TTC549 (cell line): ENCODE data around the gene LEKR1.

ENCODE experiments used
- FAIRE-seq: peaks from 2 replicates; lab custom pipeline; 2012; peaks lifted over from hg19 to GRCh38; lab: Jason Lieb, UNC

Gene LEKR1

DNA sequence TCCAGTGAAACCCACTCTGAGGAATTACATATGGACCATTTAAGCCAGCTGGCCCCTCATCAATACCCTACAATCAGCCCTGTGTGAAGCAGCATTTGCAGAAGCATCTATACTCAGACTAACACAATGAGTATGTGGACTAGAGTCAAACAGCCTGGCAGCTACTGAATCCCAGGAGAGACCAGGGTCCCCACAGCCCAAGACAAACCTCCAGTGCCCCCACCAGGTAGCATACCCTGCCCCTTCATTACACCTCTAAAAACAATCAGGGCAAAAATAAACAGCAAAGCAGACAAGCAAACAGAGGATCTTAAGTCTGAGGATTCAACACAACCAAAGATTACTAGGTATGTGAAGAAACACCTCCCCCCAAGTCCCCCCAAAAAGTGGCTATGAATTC lies 157.4 kb downstream of the LEKR1 start:
- no peak for FAIRE-seq

GRCh38 chr3:156985711-156986110 lies 159.6 kb downstream of the LEKR1 start:
- no peak for FAIRE-seq

GRCh38 chr3:156987946-156988345 lies 161.8 kb downstream of the LEKR1 start:
- FAIRE-seq, result no peak

GRCh38 chr3:156997351-156997750 lies 171.2 kb downstream of the LEKR1 start:
- no peak for FAIRE-seq

- FAIRE-seq, result no peak
Measured at GRCh38 chr3:157001221-157001957, 175.2 kb downstream of the LEKR1 start.

DNA sequence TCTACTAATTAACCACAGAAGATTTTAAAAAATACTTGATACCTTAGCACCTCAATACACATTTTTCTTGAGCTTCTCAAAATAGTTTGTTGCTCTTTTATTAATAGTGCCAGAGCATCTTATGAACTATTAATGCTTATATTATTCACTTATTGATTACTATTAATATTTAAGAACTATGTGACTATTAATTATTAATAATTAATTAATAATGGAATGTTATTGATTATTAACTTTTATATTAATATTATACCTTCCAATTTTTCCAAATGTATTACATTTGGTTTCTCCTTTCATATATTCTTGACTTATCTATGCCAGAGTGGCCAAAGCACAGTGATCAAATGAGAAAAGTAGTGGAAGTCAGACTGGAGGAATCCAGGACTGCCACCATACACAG lies 195.5 kb downstream of the LEKR1 start:
- FAIRE-seq, result no peak

DNA sequence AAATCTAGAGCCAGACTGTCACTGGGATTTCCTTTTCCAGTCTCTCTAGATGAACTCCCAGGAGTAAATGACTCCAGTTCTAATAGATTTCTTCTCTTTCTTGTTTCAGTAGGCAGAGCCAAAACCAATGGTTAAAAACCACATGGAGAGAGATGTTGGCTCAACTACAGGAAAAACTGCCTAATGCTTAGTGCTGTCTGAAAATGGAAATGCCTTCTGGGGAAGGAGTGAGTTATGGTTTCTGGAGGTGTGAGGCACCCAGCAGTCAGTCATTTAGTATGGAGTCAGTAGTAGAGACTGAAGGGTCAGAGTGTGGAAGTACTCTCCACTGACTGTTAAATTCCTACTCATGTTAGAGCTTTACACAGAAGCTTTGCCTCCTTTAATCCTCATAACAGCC lies 197.1 kb downstream of the LEKR1 start:
- no peak for FAIRE-seq

DNA sequence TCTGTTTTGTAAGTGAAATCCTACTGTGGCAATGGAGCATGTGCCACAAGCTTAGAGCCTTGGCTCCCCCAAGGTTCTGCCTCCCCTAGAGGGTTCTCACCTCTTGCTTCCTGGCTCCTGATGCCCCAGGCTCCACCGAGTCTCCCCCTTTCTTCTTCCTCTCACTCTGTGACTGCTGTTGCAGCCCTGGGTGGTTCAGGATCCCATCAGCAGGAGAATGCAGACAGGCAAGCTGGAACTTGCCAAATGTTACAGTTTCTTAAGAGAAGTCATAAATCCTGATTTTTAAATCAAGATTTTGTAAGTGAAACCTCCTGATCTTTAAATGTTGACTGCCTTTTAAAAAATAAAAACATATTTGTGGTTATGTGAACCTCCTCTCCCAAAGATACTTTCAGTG lies 199.9 kb downstream of the LEKR1 start:
- FAIRE-seq, result no peak

- no peak for FAIRE-seq
Measured at GRCh38 chr3:157027861-157028745, 201.9 kb downstream of the LEKR1 start.

- FAIRE-seq, result no peak
Measured at GRCh38 chr3:157029365-157029790, 203.2 kb downstream of the LEKR1 start.

DNA sequence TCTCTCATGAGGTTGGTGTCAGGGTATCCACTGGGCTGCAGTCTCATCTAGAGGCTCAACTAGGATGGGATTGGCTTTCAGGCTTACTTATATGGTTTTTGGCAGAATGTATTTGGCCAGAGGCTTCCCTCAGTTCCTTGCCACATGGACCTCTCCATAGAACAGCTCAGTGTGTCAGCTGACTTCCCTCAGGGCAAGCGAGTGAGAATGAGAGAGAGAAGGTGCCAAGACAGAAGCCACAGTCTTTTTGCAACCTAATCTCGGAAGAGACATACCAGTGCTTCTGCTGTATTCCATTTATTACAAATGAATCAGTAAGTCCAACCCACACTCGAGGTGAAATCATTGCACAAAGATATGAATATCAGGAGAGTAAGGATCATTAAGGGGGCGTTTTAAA lies 204.6 kb downstream of the LEKR1 start:
- no peak for FAIRE-seq

DNA sequence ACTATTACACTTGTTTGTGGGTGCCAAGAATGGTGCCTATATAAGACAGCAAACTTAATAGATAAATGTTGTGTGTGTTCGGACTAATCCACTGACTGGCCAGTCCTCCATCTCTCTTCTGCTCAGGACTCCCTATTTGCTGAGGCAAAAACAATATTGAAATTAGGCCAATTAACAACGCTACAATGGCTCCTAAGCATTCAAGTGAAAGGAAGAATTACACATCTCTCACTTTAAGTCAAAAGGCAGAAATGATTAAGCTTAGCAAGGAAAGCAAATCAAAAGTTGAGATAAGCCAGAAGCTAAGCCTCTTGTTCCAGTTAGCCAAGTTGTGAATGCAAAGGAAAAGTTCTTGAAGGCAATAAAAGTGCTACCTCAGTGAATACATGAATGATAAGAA lies 206.8 kb downstream of the LEKR1 start:
- no peak for FAIRE-seq

DNA sequence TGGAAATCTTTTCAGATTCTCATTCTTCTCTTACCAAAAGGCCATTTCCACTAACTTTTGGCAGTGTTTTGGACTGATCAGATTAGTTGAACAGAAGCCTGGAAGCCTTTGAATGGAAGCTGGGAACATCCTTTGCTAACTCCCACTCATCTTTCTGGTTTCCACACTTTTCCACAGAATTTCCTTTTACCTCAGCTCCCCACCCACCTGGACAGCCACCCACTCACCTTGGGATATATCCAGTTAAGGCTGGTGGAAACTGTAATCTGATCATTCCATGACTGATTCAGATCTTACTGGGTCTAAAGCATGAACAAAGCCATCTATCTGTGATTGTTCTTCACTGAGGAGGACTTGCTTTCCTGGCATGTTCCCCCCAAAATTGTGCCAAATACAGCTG lies 214.3 kb downstream of the LEKR1 start:
- no peak for FAIRE-seq

GRCh38 chr3:157042226-157042625 lies 216.1 kb downstream of the LEKR1 start:
- FAIRE-seq, result no peak

DNA sequence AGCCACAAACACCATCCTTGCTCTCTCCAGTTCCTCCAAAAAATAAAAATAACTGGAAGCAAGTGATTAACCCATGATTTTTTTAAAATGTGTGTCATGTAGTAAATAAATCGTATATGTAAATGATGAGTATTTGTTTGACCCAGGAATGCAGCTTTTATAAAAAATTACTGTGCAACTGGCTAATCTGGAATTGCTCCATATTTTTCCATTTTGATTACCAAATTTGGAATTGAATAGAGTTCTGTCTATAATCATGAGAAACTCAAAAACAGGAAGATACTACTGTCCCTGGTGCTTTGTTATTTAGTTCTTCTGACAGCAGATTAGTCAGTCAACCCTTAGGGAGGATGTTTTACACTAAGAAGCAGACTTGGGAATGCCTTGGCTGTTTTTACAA lies 217.6 kb downstream of the LEKR1 start:
- FAIRE-seq, result no peak

- no peak for FAIRE-seq
Measured at GRCh38 chr3:157045238-157045850, 219.2 kb downstream of the LEKR1 start.

DNA sequence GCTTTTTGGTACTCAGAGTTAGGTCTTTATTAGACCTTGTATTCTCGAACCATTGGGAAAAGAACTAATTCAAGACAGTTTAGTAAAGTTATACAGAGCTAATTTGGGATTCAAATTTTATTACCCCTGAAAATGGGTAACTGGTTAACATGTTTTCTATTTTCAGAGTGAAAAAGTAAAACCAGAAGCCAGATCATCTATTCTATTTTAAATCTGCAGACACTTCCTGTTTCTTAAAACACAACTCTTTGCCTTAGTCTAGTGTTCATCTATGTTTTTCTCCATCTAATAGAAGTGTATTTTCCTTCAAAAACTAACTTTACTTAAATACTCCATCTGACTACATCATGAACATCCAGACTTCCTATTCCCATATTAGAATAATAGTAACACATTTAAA lies 220.4 kb downstream of the LEKR1 start:
- FAIRE-seq, result no peak

- FAIRE-seq, result no peak
Measured at GRCh38 chr3:157051055-157051454, 224.9 kb downstream of the LEKR1 start.

GRCh38 chr3:157051591-157051990 lies 225.4 kb downstream of the LEKR1 start:
- FAIRE-seq, result no peak

GRCh38 chr3:157056035-157056434 lies 229.9 kb downstream of the LEKR1 start:
- FAIRE-seq, result no peak

DNA sequence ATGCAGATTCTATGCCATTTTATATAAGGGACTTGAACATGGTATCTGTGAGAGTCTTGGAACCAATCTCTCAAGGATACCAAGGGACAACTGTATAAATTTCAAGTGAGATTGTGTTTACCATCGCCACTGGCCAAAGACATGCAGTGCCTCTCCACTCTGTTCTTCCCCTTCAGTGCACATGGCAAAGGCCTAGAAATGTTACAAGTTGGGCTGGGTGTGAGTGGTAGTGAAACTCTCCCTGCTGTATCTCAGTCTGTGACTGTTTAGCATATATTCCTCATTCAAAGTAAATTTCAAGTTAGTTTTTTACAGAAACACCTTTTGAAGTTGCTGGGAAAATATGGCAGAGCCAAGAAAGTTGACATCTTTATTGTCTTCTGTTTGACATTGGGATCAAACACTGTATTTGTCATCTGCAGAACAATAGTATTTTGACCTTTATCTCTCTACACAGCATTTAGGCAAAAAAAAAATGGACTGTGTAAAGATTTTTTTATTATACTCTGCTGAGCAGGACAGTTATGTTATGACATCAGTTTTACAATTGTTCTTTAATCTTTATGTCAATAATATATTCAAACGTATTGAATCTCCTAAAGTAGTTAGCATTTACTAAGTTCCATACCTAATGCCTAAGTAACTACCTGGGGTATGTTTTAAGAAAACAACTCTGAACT lies 232.4 kb downstream of the LEKR1 start:
- FAIRE-seq, result no peak

DNA sequence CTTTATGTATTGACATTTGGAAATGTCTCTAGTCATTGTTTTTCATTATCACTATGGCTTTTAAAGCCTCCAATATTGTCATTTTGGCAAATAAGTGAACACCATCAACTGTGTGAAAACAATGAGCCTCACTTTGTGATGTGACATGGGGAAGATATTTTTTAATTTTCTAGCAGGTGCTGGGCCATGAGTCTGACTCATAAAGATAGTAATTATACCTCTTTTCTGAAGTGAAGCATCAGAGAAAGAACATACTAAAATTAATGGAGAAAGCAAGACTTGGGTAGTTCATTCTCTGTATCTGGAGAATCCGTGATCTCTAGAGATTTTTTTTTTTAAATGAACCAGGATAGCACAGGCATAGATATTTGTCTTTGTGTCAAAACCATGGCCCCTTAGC lies 233.0 kb downstream of the LEKR1 start:
- no peak for FAIRE-seq

DNA sequence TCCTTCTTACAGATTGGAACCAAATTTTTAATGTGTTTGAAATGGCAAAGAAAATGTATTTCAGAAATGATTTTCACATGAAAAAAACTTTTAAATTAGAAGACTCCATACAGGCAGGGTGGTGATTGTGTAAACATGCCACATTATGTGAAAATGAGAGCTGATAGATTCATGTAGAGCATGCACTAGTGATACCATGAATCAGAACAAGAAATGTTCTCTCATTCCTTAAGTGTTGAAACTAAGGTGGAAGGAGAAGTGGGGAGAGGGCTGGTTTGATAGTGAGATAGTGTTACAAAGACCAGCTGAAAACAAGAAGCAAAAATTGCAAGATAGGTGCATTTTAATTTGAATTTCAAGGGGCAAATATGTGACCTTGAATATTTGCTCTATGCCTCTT lies 233.5 kb downstream of the LEKR1 start:
- no peak for FAIRE-seq
